A549 (cell line): Measurements from ENCODE around the gene MKNK2. TPM values are rescaled to one million over a fixed set of nuclear protein-coding genes. Genes with fewer than 3 reads are reported as not detected.

Source experiments
- ATAC-seq, 2 experiments: fragments of 200-7000 bp in 1 of 2; fragments of >200 bp in 1 of 2; cut with Nextera tagmentation in 1 of 2; cut with Tn5 transposase in 1 of 2; 3 replicates each; pipeline versions ENCODE4 v1.8.0 to v1.9.1; 2018 to 2020; ENCODE audit warnings: mild to moderate bottlenecking in 1 of 2, moderate library complexity in 1 of 2
- CTCF ChIA-PET: fragments of 300-600 bp; sonication (Branson Sonifier 250); formaldehyde crosslinking; extraction: SDS; loops from one replicate; lab custom pipeline; 2021; ENCODE audit warnings: antibody characterized with exemption, inconsistent platforms; lab: Yijun Ruan, JAX
- POLR2A ChIA-PET: fragments of 350-600 bp; formaldehyde crosslinking; extraction: SDS; loops from one replicate; lab custom pipeline; 2021; ENCODE audit warnings: antibody characterized with exemption, inconsistent platforms; lab: Yijun Ruan, JAX
- DNase-seq, 2 experiments: peaks; one replicate each; pipeline versions ENCODE4 v3.0.0 to v3.0.0-alpha.2; 2011 to 2016; ENCODE audit warnings: low read depth in 1 of 2, low spot score in 1 of 2
- FAIRE-seq: peaks from 2 replicates; lab custom pipeline; 2011; peaks lifted over from hg19 to GRCh38; lab: Jason Lieb, UNC
- H3K27ac ChIP-seq, 2 experiments: fragments of >200 bp; sonication (Bioruptor Twin); formaldehyde crosslinking; 3 replicates each; pipeline ENCODE4 v1.5.1; 2016 to 2017
- H3K4me1 ChIP-seq: fragments of >200 bp; sonication (Bioruptor Twin); formaldehyde crosslinking; 3 replicates; pipeline ENCODE4 v1.6.1; 2016
- H3K4me2 ChIP-seq: fragments of >200 bp; sonication (Bioruptor Twin); formaldehyde crosslinking; 3 replicates; pipeline ENCODE4 v1.6.1; 2016
- H3K4me3 ChIP-seq: fragments of >200 bp; sonication (Bioruptor Twin); formaldehyde crosslinking; 3 replicates; pipeline ENCODE4 v1.5.1; 2016
- H3K9me3 ChIP-seq: fragments of >200 bp; sonication (Bioruptor Twin); formaldehyde crosslinking; 3 replicates; pipeline ENCODE4 v1.6.1; 2016
- BCL3 ChIP-seq: fragments of >200 bp; sonication (Bioruptor Twin); formaldehyde crosslinking; IDR thresholded peaks from 3 replicates; pipeline ENCODE4 v1.6.1; 2016
- BHLHE40 ChIP-seq: IDR thresholded peaks from 2 replicates; pipeline ENCODE4 v1.6.1; 2012; ENCODE audit warnings: low read depth, low read length, inconsistent platforms
- CBX8 ChIP-seq: fragments of 200-600 bp; sonication (generic); IDR thresholded peaks from 2 replicates; pipeline ENCODE4 v1.6.1; 2016
- CHD2 ChIP-seq: fragments of 150-350 bp; IDR thresholded peaks from 2 replicates; pipeline ENCODE4 v1.6.1; 2014; ENCODE audit warnings: low read length; ENCODE audit not compliant: partially characterized antibody
- CTCF ChIP-seq: fragments of >200 bp; sonication (Bioruptor Twin); formaldehyde crosslinking; IDR thresholded peaks from 3 replicates; pipeline ENCODE4 v1.5.1; 2016
- EP300 ChIP-seq, 2 experiments: fragments of >200 bp; sonication (Bioruptor Twin); formaldehyde crosslinking; IDR thresholded peaks; 2 replicates in 1 of 2; 3 replicates in 1 of 2; pipeline ENCODE4 v1.6.1; 2016 to 2017
- ESRRA ChIP-seq: fragments of 150-350 bp; IDR thresholded peaks from 2 replicates; pipeline ENCODE4 v1.6.1; 2014; ENCODE audit warnings: mild to moderate bottlenecking, low read length, borderline replicate concordance
- FOSL2 ChIP-seq, 2 experiments: fragments of 450-650 bp in 1 of 2; fragments of >200 bp in 1 of 2; sonication (Bioruptor Twin) in 1 of 2; formaldehyde crosslinking; IDR thresholded peaks; 2 replicates each; pipeline versions ENCODE4 v1.5.0 to v1.6.1; 2016 to 2020; ENCODE audit warnings: mild to moderate bottlenecking in 1 of 2, moderate library complexity in 1 of 2
- HES2 ChIP-seq: fragments of >200 bp; sonication (Bioruptor Twin); formaldehyde crosslinking; IDR thresholded peaks from 2 replicates; pipeline ENCODE4 v1.6.1; 2016
- HOXB13 ChIP-seq: fragments of 250-450 bp; sonication (Bioruptor Pico); IDR thresholded peaks from 2 replicates; pipeline ENCODE4 v1.5.0; 2020; ENCODE audit warnings: low read depth, mild to moderate bottlenecking, moderate library complexity
- HOXB5 ChIP-seq: fragments of 250-450 bp; sonication (Bioruptor Pico); IDR thresholded peaks from 2 replicates; pipeline ENCODE4 v1.5.0; 2020; ENCODE audit warnings: mild to moderate bottlenecking, moderate library complexity
- JUN ChIP-seq, 2 experiments: fragments of >200 bp; sonication (Bioruptor Twin); formaldehyde crosslinking; IDR thresholded peaks; 2 replicates in 1 of 2; 3 replicates in 1 of 2; pipeline ENCODE4 v1.6.1; 2016 to 2017
- JUNB ChIP-seq: fragments of >200 bp; sonication (Bioruptor Twin); formaldehyde crosslinking; IDR thresholded peaks from 2 replicates; pipeline ENCODE4 v1.6.1; 2016
- KDM5A ChIP-seq: fragments of 200-600 bp; sonication (generic); IDR thresholded peaks from 2 replicates; pipeline ENCODE4 v1.6.1; 2016; ENCODE audit warnings: antibody characterized with exemption, mild to moderate bottlenecking
- MAZ ChIP-seq: fragments of 150-350 bp; IDR thresholded peaks from 2 replicates; pipeline ENCODE4 v1.6.1; 2014; ENCODE audit warnings: antibody characterized with exemption, low read depth, low read length, borderline replicate concordance
- RFX5 ChIP-seq: fragments of 450-650 bp; IDR thresholded peaks from 2 replicates; pipeline ENCODE4 v1.7.1; 2014; ENCODE audit warnings: antibody characterized with exemption, mild to moderate bottlenecking, moderate library complexity
- SREBF2 ChIP-seq: fragments of 450-650 bp; IDR thresholded peaks from 2 replicates; pipeline ENCODE4 v1.6.1; 2014; ENCODE audit warnings: mild to moderate bottlenecking, moderate library complexity
- ZC3H11A ChIP-seq: fragments of 450-650 bp; IDR thresholded peaks from 2 replicates; pipeline ENCODE4 v1.6.1; 2014; ENCODE audit warnings: antibody characterized with exemption, mild to moderate bottlenecking
- ZSCAN20 ChIP-seq: fragments of 250-450 bp; sonication (Bioruptor Pico); IDR thresholded peaks from 2 replicates; pipeline ENCODE4 v1.8.0; 2022; ENCODE audit warnings: mild to moderate bottlenecking, moderate library complexity
- WGBS: methylation state at CpG from one replicate; pipeline ENCODE4 v1.1.6; 2017; ENCODE audit errors: missing lambda C conversion rate; 5-methylcytosine and 5-hydroxymethylcytosine counted together
- polyA plus RNA-seq, 4 experiments: library from polyadenylated mRNA; depleted of rRNA in 3 of 4; stranded (reverse); fragments of >200 nt; fragmentation: RNase III in 1 of 4; extraction: RNeasy Plus Mini Kit Qiagen cat#74134 plus additional on column Dnase treatment in 1 of 4; gene quantifications; 2 replicates in 3 of 4; 3 replicates in 1 of 4; pipeline ENCODE4 v1.2.3, GENCODE V29; 2011 to 2017

MKNK2 gene
- polyA plus RNA-seq, 2 of the 4 experiments (the other 2 are of a cell fraction) = 48.3 to 56.7 TPM

GRCh38 chr19:2021453-2022140 lies 29.4 kb downstream of the MKNK2 start:
- CTCF ChIA-PET = interaction anchor here (0.5 to 7.3 kb wide), 4 partner anchors 19 to 73 kb away, joined by 3 to 54 read pairs (median 32); no protein-coding TSS in a partner anchor
- no peak for FAIRE-seq
- Histone ChIP-seq H3K4me2 (no peak overlapping the region), H3K9me3 (peaks cover 5% of the 10 kb centered on the region; the same call in 1 of the 3 replicates), H3K27ac (0 out of 6 replicates have a peak overlapping the region, but pooled peaks of 1 of the 2 experiments have one; percentile 22), H3K4me1 (no peaks in the 10 kb centered on the region; the same call in 2 of the 3 replicates), H3K4me3 (no peak overlapping the region)
- no peak for DNase-seq
- no peak for ATAC-seq
- 86% methylated on average over 2 of the region's 4 CpGs for WGBS
- POLR2A ChIA-PET = no interaction called here
- TF ChIP-seq ESRRA = no peak
- TF ChIP-seq HES2 = no peak
- TF ChIP-seq CHD2 = no peak
- TF ChIP-seq CBX8 = no peak
- TF ChIP-seq EP300 (IDR thresholded peaks at IDR 0.05) = no peak
- TF ChIP-seq BCL3 = no peak
- TF ChIP-seq JUN (IDR thresholded peaks at IDR 0.05) = no peak
- TF ChIP-seq ZSCAN20 (CRISPR knock-in tag) = no peak
- TF ChIP-seq RFX5 = no peak
- TF ChIP-seq MAZ = no peak
- no peak for TF ChIP-seq JUNB
- no peak for TF ChIP-seq ZC3H11A
- TF ChIP-seq KDM5A = no peak
- TF ChIP-seq, all 56 proteins: peak for 0

GRCh38 chr19:2018752-2019151 lies 32.3 kb downstream of the MKNK2 start:
- H3K27ac ChIP-seq = no peak overlapping the region
- H3K4me3 ChIP-seq = no peak overlapping the region
- POLR2A ChIA-PET = no interaction called here
- no peak for DNase-seq
- no peak overlapping the region for H3K4me2 ChIP-seq
- no peak for ATAC-seq
- H3K4me1 ChIP-seq = peaks cover 13% of the 10 kb centered on the region
- WGBS = 83% methylated on average over 13 of the region's 13 CpGs
- H3K9me3 ChIP-seq = no peaks in the 10 kb centered on the region
- FAIRE-seq = no peak
- TF ChIP-seq BHLHE40 (no peak), SREBF2 (no peak), HOXB13 (CRISPR knock-in tag) (no peak), MAZ (no peak), HOXB5 (CRISPR knock-in tag) (no peak), FOSL2 (IDR thresholded peaks at IDR 0.05) (no peak), FOSL2 (CRISPR knock-in tag; IDR thresholded peaks at IDR 0.05) (no peak)
- CTCF ChIA-PET = interaction anchor here (0.6 to 7.3 kb wide), 21 partner anchors 10 to 708 kb away, joined by 3 to 54 read pairs (median 5); no protein-coding TSS in a partner anchor

- TF ChIP-seq CTCF = no peak
- H3K4me1 ChIP-seq = peaks cover 13% of the 10 kb centered on the region
- POLR2A ChIA-PET = no interaction called here
- H3K4me2 ChIP-seq = peak overlapping the region; percentile 65
- peak overlapping the region; percentile 26; the same call in 1 of the 3 replicates for H3K4me3 ChIP-seq
- FAIRE-seq = no peak
- ATAC-seq = peak; percentile 63 to 76
- peak; percentile 68 to 88 for DNase-seq
- WGBS = 75% methylated on average over 12 of the region's 23 CpGs
- no peaks in the 10 kb centered on the region for H3K9me3 ChIP-seq
- CTCF ChIA-PET = interaction anchor here (0.7 to 1.6 kb wide), 3 partner anchors 53 to 383 kb away, joined by 3 to 11 read pairs (median 4); no protein-coding TSS in a partner anchor
- H3K27ac ChIP-seq = peak overlapping the region; percentile 88 to 100
Measured at GRCh38 chr19:2016041-2016807, 34.8 kb downstream of the MKNK2 start.
